ENCODE results near the gene CDH15.

CDH15 gene

DNA sequence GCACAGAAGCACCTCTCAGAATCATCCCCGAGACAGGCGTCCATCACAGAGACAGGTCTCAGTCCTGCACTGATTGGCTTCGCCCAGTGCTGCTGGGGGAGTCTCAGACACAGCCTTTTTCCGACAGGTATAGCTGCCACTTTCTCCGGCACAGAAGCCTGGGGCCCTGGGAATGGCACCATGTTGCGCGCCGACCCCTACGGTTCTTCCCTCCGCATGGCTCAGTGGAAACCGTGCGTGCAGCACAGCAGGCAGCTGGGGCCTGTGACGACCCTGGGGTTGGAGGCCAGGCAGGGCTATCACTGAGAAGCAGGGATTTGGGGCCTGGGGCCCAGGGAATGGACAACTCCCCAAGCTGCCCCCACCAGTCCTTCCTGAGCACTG, 29.7 kb upstream of the CDH15 start:
- DNase-seq = no peak

DNA sequence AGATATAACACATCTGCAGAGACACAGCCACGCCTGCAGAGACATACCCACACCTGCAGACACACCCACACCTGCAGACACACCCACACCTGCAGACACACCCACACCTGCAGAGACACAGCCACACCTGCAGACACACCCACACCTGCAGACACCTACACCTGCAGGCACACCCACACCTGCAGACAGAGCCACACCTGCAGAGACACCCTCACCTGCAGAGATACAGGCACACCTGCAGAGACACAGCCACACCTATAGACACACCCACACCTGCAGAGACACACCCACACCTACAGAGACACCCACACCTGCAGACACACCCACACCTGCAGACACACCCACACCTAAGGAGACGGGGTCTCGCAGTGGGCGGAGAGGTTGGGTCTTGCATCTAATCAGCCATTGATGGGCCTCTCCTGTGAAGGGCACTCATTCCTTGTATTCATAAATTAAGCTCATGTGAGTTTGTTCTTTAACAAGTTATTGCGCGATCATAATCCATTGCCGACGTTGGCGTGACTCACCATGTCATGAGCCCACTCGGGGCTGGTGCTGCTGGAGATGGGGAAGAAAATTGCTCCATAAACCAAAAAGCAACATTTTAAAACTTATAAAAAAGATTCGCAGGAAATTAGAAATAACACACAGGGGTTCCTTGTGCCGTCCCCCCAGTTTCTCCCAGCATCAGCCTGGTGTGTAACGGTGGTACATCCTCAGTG, 28.9 kb upstream of the CDH15 start:
- no peak for DNase-seq

DNA sequence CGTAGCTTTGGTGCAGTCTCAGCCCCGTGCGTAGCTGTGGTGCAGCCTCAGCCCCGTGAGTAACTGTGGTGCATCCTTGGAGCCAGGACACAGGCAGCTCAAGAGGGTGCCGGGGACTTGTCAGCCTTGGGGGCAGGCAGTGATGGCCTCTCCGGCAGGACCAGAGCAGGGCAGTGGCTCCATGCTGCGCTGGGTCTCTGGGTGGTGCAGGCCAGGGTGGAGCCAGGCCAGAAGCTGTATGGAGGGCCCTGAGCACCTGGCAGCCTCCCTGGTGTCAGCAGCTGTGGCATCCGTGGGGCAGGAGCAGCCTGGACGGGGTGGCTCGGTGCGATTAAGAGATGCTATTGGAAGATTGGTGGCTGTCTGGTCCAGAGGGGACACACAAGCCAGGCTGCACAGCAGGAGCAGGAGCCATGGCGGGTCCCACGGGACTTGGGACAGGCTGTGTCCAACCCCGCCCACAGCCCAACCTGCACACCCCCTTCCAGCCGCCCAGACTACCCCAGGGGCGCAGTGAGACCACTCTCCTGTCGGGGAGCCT, 28.3 kb upstream of the CDH15 start:
- DNase-seq = no peak

DNA sequence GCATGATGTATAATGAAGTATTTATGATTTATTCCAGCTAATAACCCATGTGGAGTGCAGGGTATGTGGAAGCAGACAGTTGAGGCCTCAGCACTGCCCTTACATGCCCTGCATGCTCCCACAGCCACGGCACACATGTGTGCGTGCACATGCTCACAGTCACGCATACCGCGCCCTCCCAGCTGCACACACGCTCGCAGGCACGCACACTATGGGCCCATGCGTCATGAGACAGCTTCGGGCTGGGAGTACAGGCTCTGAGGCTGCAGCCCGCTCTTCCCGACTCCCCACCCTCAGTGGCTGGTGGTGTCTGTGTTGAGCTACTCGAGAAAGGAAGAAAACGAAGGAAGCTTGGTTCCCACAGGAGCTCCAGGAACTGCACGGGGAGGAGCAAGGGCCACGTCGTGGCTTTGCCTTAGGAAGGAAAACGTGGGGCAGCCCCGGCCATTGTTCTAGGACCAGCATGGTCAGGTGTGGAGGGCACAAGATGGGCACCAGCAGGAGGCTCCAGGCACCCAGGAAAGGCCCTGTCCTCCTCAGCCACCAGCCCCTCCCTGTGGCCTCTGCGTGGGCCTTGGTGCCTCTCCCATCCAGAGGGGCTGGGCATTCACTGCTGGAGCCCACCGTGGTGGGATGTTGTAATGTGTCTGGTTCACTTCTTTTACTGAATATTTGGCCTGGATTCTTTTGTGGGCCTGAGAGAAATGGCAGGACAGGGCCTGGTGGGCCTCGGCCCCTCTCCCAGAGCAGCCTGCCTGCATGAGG, 27.5 kb upstream of the CDH15 start:
- no peak for DNase-seq

DNA sequence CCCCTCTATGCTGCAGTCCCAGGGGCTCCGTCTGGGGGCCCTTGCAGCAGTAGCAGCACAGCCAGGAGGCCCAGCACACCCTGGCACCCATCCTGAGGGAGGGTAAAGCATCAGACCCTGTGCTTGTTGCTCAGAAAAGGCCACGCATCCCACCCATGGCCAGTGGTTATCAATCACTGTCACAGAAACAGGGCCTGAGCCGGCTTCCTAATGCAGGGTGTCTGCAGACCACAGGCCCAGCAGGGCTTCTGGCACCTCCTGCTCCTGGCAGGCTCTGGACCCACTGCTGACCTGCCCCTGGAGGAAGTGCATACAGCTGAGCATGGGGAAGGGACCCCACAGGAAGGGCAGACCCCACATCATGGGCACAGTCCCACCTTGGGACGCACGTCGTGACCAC, 26.9 kb upstream of the CDH15 start:
- DNase-seq = no peak

DNA sequence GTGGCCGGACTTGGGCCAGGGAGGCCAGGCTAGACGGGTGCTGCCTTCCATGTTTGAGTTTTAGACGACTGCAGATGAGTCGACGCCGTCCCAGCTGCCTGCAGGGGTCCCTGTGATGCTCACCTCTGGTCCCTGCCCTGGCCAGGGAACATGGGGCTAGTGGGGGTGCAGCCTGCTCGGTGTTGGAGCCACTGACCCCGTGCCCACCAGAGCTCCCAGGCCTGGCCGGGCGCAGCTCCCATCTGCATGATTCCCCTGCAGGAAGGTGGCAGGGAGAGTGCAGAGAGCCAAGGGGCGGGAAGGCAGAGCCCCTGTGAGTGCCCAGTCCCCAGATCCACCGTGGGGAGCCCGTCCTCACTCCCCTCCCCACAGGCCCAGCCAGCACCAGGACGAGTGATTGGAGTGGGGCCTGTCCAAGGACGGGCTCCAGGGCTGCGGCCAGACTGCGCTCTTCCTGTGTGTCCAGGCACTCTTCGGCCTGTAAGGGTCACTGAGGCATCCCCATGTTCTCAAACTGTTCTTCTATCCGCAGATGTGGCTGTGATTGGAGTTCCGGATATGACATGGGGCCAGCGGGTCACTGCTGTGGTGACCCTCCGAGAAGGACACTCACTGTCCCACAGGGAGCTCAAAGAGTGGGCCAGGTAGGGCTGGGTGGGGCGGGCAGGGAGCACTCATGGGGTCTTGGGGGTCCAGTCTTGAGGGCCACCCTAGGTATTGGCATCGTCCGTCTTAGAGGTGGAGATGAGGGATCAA, 26.0 kb upstream of the CDH15 start:
- DNase-seq = no peak

DNA sequence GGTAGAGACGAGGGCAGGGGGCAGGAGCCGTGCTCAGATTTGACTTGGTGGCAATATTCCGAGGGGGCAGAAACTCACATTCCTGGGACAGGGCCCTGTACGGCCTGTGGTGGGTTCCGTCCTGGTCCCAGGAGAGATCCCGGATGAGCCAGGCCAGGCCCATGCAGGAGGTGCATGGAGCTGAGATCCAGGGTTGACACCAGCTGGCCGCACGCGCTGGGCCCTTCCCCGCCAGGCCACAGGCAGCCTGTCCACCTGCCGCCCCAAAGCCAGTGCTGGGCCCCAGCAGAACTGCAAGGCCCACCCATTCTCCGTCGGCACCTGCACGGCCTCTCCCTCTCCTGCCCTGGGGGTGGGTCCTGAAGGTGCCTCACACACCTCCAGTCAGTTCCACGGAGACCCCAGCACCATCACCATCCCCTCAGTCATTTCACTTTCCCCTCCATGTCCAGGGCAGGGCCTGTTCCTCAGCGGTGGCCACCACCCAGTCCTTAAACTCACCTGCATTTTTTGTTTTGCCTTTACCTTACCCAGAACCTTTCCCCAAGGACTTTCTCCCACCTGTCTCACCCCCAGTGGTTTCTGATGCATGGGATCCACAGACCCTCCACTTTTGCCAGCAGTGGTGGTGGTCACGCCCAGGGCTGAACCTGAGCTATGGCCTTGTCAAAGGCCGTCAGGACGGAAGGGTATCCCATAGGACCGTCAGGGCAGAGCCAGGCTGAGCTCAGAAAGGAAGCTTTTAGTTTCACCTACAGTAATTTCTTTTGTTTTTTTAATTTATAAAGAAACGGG, 25.1 kb upstream of the CDH15 start:
- no peak for DNase-seq

DNA sequence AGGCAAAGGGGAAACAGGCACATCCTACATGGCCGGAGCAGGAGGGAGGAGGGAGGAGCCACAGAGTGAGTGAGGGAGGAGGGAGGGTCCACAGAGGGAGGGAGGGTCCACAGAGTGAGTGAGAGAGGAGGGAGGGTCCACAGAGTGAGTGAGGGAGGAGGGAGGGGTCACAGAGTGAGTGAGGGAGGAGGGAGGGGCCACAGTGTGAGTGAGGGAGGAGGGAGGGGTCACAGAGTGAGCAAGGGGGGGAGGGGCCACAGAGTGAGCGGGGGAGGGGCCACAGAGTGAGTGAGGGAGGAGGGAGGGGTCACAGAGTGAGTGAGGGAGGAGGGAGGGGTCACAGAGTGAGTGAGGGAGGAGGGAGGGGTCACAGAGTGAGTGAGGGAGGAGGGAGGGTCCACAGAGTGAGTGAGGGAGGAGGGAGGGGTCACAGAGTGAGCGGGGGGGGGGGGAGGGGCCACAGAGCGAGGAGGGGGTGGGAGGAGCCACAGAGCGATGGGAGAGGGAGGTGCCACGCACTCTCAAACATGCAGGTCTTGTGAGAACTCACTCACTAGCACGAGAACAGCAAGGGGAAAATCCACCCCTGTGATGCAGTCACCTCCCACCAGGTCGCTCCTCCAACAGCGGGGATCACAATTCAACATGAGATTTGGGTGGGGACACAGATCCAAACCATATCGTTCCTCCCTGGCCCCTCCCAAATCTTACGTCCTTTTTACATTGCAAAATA, 24.3 kb upstream of the CDH15 start:
- no peak for DNase-seq

DNA sequence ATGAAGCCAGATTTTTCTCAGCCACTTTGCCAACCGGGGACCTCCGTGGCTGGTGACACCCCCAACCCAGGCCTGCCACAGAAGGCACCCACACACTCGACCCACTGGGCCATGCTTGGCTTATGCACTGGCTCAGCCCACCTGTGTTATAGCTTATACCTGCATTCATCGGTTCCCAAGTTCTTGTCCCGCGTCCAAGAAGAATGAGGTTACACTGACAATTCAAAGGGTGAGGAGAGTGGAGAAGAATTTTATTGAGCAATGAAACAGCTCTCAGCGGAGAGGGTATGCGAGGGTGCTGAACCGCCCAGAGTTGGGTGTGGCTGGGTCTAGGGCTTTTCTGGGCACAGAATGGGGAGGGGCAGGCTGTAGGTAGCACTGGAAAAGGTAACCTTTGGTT, 22.2 kb upstream of the CDH15 start:
- no peak for DNase-seq

DNA sequence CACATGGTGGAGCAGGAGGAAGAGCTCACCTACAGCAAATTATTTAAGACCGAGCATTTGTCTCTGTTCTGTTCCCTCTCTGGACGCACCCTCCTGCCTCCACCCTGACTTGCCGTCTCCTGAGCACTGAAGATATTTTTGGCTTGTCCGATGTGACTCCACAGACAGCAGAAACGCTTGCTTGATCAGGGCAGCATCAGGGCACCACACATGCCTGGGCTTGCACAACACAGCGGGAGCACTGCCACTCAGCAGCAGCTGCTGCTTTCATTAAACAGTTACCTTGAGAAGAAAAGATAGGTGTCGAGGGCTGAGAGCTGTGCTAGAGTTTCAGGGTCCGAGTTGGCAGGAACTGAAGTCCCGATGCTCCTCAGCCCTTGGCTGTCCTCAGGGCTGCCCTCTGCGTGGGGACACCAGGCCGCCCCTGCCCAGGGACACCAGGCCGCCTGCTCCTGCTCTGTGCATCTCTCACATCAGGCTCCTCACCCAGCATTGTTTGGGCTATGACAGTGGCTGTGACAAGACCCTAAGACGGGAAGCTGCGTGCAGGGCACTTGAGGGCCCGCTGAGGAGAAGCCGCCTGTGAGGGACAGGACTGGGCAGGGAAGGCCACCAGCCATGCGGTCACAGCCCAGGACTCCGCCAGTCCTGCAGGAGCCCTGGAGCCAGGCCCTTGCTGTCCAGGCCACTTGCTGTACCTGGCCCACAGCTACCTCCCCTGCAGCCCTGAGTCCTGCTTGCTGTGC, 21.3 kb upstream of the CDH15 start:
- DNase-seq = no peak

DNA sequence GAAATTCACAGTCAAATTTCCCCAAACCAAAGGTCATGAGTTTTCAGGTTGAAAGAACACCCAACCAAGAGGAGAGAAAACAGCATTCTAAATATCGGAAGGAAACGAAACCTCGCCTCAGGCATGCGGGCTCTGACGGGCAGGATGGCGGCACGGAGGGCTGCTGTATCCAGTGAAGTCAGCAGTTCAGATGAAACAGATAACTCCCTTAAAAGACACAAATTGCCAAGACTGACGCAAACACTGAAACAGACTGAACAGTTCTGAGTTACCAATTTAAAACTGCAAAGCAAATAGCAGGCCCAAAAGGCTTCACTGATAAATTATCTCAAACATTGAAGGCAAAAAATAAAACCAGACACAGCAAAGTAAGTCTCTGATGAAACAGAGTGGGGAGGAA, 20.6 kb upstream of the CDH15 start:
- no peak for DNase-seq

DNA sequence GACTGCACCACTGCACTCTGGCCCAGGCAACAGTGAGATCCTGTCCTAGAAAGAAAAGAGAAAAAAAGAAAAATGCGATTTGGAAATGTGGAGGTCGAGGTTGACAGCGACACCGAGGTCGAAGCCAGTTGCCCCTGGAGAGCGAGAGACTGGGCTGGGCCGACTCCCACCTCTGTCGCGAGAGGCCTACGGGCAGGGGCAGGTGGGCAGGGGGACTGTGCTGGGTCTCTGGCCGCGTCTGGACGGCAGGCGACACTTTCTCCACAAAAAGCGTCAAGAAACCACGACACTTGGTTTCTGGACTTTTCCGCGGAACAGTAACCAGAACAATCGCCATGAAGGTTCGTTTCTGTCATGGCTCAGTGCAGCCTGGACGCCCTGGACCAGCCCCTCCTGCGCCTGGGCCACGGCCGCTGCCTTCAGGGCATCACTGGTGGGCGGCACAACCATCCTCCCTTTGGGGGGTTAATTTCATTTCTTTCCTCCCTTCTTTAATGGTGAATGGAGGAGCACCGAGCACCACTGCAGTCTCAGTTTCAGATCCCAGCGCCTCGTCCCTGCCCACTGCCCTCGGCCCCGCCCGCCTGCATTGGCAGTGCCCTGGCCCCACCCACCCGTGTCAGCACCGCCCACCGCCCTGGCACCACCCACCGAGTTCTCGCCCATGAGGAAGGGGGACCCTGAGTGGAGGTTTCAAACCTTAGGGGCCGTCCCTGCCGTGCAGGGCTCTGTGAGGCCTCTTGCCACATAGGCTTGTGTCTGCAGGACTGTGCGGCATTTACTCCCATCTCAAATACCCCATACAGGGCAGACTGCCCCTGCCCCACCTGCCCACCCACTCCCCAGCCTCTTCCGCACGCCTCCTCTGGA, 18.5 kb upstream of the CDH15 start:
- DNase-seq = no peak

DNA sequence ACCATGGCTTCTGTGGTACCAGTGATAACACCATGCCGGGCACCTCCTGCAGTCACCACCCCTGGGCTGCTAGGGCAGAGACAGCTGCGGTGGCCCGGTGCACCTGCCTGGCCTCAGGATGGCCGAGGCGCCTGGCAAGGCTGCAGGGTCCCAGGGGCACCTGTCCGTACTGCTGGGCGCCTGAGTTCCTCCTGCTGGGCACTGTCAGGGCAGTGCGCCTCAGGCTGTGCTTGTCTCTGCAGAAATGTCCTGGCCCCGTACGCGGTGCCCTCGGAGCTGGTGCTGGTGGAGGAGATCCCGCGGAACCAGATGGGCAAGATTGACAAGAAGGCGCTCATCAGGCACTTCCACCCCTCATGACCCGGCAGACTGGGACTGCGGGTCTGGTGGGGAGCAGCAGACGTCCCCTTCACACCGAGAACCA, 17.7 kb upstream of the CDH15 start:
- no peak for DNase-seq

DNA sequence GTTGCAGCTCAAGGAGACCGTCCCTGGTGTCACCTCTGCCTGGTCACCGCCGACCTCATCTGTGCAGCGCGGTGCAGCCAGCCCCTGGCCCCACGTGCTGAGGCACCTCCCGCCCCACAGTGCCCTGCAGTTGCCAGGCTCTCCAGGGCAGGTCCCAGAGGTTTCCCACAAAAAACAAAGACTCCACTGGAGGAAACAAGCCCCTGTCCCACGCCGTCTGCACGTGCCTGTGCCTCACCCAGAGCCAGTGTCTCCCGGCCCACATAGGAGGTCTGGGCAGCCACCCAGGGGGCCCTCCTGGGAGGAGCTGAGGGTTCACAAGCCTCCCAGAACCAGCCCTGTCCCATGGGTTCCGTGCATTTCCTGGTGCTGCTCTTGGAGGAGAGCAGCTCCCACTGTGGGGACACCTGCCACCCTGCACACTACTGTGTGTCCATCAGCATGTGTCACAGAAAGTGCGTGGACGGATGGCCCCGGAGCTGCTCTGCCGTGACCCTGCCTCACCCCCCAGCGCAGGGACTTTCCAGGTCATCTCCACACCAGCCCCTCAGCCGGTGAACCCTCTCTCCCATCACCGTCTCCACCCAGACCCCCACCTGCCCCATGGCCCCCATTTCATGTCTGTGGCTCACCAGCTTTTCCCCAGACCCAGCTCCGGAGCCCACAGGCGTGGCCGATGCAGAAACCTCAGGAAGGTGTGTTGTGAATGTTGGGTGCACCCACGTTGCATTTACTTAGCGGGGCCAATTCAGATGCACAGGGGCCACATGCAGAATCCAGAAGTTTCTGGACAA, 17.0 kb upstream of the CDH15 start:
- DNase-seq = no peak

DNA sequence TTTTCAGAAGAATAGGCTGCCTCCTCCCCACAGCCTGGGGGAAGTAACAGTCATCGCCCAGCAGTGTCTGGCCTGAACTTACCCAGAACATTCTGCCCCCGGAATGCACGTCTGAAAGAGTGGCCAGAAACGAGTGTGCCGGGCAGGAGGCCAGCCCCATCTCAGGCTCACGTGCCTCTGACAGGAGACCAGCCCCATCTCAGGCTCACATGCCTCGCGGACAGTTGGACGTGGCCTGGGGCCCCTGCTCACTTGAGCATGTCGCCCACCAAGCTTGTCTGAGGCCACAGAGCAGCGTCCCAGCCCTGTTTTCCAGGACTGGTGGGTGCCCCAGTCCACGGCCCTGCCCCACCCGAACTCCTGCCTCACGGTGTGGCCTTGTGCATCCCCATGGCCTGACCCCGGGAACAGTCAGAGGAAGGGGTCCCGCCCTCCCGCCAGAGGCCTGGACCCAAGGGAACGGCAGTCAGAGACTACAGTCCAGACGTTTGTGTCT, 16.3 kb upstream of the CDH15 start:
- no peak for DNase-seq

DNA sequence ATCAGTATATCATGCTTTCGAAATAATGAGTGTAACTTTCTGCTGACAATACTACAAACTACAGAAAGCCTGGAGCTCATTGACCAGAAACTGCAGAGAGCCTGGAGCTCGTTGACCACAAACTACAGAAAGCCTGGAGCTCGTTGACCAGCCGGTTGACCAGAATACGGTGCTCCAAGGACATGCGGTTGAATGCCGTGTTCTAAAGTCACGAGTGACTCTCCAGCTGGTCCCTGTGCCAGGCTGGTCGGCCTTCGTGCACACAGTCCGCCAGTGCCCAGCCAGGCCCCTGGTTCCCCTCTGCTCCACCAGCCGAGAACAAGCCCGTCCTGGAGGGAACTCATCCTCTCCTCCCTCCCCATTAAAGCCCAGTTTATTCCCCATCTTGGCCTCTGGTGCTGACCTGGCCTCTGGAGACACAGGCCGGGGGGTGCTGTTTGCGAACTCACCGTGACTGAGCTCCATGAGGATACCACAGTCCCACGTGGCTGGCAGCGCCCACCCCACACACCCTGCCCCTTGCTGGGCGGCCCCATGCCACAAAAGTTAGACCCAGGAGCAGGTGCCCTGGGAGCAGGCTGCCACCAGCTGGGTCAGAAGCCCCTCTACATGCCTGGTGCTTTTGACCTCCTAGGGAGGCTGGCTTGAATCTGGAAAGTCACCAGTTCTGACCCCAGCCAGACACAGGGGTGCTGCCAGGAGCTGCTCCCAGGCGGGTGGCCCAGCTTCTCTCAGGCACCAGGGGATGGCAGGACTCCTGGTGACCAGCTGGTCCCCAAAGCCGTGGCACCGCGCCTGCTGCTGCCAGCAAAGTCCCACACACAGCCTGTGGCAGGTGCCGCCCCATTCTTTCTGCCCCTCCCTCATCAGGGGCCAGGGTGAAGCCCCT, 15.5 kb upstream of the CDH15 start:
- DNase-seq = no peak

DNA sequence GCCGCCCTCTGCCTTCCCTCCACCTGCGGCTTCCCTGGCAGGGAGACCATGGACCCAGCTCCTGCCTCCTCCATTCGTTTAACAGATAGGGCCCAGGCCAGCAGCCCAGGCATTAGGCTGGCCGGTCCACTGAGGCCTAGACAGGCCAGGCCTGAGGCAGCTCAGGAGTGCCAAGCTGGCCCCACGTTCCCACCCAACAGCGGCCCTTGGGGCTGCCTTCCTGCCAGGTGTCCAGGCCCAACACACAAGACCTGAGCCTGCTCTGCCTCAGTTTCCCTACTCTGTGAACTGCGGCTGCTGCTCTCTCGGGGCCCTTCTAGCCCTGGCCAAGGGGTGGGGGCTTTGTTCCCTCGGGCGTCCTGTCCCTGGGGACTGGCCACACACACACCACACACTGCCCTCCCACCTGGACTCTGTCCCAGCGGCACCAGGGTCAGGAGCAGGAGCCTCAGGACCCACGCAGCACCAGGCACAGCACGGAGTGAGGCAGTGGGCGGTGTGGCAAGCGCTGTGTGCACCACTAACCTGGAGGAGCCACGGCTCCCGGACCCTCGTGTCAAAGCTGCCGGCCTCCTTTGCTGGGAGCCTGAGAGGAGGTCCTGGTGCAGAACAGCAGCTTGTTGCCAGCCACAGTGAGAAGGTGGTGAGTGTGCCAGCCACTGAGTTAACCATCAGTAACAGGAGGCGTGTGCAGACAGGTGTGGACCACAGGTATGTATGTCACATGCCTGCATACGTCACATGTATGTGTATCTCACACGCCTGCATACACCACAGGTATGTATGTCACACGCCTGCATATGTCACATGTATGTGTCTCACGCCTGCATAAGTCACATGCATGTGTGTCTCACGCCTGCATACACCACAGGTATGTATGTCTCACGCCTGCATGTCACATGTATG, 14.6 kb upstream of the CDH15 start:
- DNase-seq = no peak

Data from AML-193 (cell line).